PC-3 (cell line): ENCODE data around the gene PIPOX.

Experiments used
- CTCF ChIP-seq: fragments of 300-600 bp; sonication (generic); conservative IDR thresholded peaks from 2 replicates; pipeline ENCODE4 v1.5.1; 2017; ENCODE audit warnings: antibody characterized with exemption, low read depth, mild to moderate bottlenecking, low read length
- EZH2 ChIP-seq: fragments of 300-600 bp; sonication (generic); IDR thresholded peaks from one replicate; pipeline ENCODE4 v1.6.1; 2017; ENCODE audit warnings: antibody characterized with exemption, mild to moderate bottlenecking, low read length; ENCODE audit not compliant: unreplicated experiment
- EZH2phosphoT487 ChIP-seq: fragments of 300-600 bp; sonication (generic); IDR thresholded peaks from 2 replicates; pipeline ENCODE4 v1.6.1; 2018; ENCODE audit warnings: mild to moderate bottlenecking, antibody characterized with exemption, low read length, borderline replicate concordance

- TF ChIP-seq CTCF (no peak), EZH2phosphoT487 (no peak), EZH2 (no peak)
Observed at GRCh38 chr17:29091606-29092289, 48.8 kb downstream of the PIPOX start.
